PFSK-1 (cell line): ENCODE measurements around the gene TLR2.

ENCODE experiments used
- FOXP2 ChIP-seq: optimal IDR thresholded peaks from 2 replicates; pipeline ENCODE3; 2011; ENCODE audit warnings: borderline replicate concordance, control low read depth, inconsistent platforms; ENCODE audit not compliant: insufficient read depth; ENCODE audit errors: extremely low read length, extremely low read depth
- POLR2AphosphoS5 ChIP-seq: IDR thresholded peaks from 2 replicates; pipeline ENCODE4 v1.6.1; 2012; ENCODE audit warnings: low read depth, mild to moderate bottlenecking, control low read depth, low read length, moderate library complexity
- SIN3A ChIP-seq: IDR thresholded peaks from 2 replicates; pipeline ENCODE4 v1.6.1; 2012; ENCODE audit warnings: mild to moderate bottlenecking, low read length, moderate library complexity, borderline replicate concordance; ENCODE audit not compliant: insufficient read depth
- TAF1 ChIP-seq: IDR thresholded peaks from 2 replicates; pipeline ENCODE4 v1.6.1; 2012; ENCODE audit warnings: low read length, control low read depth, borderline replicate concordance; ENCODE audit not compliant: insufficient read depth
- TF ChIP-seq, protein P1 (sequence below), 2 experiments: IDR thresholded peaks; 2 replicates each; pipeline versions ENCODE4 v1.6.1 to v1.8.0; 2011 to 2012; ENCODE audit warnings: low read depth in 2 of 2, low read length in 2 of 2, control low read depth in 1 of 2, inconsistent platforms in 1 of 2, mild to moderate bottlenecking in 1 of 2, moderate library complexity in 1 of 2; ENCODE audit not compliant: insufficient read depth in 1 of 2

The TLR2 gene

GRCh38 chr4:153725831-153726154, 41.7 kb downstream of the TLR2 start:
- TF ChIP-seq POLR2AphosphoS5 = no peak

DNA sequence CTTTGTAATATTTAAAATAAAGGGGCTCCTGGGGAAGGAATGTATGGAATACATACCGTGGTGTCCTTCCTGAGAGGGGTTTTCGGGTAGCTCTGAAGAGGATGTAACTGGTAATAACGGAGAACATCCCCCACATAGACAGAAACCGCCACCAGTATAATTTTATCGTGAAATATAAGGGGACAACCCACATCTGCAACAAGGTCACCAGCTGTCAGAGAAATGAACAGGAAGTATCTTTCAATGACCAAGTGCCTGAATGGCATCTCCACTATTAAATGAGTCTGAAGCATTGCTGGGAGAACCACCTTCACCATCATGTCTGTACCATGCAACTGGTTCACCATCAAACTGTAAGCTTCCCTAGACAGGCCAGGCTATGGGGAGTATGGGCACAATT, 44.1 kb downstream of the TLR2 start:
- TF ChIP-seq FOXP2 = no peak
- TF ChIP-seq, protein P1, sequence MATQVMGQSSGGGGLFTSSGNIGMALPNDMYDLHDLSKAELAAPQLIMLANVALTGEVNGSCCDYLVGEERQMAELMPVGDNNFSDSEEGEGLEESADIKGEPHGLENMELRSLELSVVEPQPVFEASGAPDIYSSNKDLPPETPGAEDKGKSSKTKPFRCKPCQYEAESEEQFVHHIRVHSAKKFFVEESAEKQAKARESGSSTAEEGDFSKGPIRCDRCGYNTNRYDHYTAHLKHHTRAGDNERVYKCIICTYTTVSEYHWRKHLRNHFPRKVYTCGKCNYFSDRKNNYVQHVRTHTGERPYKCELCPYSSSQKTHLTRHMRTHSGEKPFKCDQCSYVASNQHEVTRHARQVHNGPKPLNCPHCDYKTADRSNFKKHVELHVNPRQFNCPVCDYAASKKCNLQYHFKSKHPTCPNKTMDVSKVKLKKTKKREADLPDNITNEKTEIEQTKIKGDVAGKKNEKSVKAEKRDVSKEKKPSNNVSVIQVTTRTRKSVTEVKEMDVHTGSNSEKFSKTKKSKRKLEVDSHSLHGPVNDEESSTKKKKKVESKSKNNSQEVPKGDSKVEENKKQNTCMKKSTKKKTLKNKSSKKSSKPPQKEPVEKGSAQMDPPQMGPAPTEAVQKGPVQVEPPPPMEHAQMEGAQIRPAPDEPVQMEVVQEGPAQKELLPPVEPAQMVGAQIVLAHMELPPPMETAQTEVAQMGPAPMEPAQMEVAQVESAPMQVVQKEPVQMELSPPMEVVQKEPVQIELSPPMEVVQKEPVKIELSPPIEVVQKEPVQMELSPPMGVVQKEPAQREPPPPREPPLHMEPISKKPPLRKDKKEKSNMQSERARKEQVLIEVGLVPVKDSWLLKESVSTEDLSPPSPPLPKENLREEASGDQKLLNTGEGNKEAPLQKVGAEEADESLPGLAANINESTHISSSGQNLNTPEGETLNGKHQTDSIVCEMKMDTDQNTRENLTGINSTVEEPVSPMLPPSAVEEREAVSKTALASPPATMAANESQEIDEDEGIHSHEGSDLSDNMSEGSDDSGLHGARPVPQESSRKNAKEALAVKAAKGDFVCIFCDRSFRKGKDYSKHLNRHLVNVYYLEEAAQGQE (IDR thresholded peaks at IDR 0.05; ENCODE audit: insufficient read depth in 1 of 2, low read depth in 2 of 2, low read length in 2 of 2) = no peak
- no peak for TF ChIP-seq SIN3A
- no peak for TF ChIP-seq TAF1
- no peak for TF ChIP-seq POLR2AphosphoS5

DNA sequence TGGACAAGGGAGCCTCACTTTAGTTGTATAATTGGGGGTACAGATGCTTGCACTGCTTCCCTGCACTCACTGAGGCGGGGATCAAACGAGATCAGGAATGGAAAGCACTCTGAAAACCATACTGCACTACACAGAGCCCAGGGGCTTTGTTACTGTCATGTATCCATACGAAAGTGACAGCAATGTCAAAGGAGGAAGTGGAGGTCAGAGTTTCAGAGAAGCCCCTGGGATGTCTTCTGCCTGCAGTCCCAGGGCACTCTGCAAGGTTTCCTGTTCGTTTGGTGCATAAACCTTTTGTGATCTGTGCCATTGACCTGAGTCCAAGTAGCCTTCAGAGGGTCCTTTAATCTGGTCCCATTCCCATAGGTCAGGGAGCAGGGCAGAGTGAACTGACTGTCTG, 44.6 kb downstream of the TLR2 start:
- TF ChIP-seq TAF1 (no peak), SIN3A (no peak), FOXP2 (no peak), POLR2AphosphoS5 (no peak)
- TF ChIP-seq, protein P1 (IDR thresholded peaks at IDR 0.05; ENCODE audit: insufficient read depth in 1 of 2, low read depth in 2 of 2, low read length in 2 of 2) = no peak

DNA sequence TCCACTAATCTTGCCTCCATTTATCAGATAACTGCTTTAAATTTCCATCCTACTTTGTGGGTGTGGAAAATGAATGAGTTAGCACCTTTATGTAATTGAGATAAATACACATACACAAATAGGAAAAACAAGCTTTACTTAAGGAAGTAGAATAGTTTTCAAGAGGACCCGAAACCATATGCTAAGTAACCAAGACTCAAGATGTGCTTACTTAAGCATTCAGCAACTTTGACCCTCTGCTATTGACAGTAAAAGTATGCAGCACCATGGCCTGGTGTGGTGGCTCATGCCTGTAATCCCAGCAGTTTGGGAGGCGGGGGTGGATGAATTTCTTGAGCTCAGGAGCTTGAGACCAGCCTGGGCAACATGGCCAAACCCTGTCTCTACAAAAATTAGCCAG, 45.8 kb downstream of the TLR2 start:
- TF ChIP-seq SIN3A (no peak), FOXP2 (no peak), TAF1 (no peak), POLR2AphosphoS5 (no peak)
- TF ChIP-seq, protein P1 (IDR thresholded peaks at IDR 0.05; ENCODE audit: insufficient read depth in 1 of 2, low read depth in 2 of 2, low read length in 2 of 2) = no peak

- no peak for TF ChIP-seq SIN3A
- TF ChIP-seq FOXP2 = no peak
- no peak for TF ChIP-seq POLR2AphosphoS5
- TF ChIP-seq, protein P1 (IDR thresholded peaks at IDR 0.05; ENCODE audit: insufficient read depth in 1 of 2, low read depth in 2 of 2, low read length in 2 of 2) = no peak
- TF ChIP-seq TAF1 = no peak
Measured at GRCh38 chr4:153731239-153731638, 47.2 kb downstream of the TLR2 start.
